DND-41 (cell line): ENCODE data around the gene NUMA1.

Source experiments
- EZH2 ChIP-seq: IDR thresholded peaks from 3 replicates; pipeline ENCODE4 v1.6.1; 2012; ENCODE audit warnings: borderline replicate concordance, low read depth, mild to moderate bottlenecking, moderate library complexity, low read length, inconsistent platforms; ENCODE audit not compliant: severe bottlenecking
- TF ChIP-seq, protein P1 (sequence below): IDR thresholded peaks from 2 replicates; pipeline ENCODE4 v1.5.1; 2012; ENCODE audit warnings: borderline replicate concordance, low read length, moderate library complexity, mild to moderate bottlenecking; ENCODE audit not compliant: poor library complexity, severe bottlenecking; ENCODE audit errors: extremely low read depth

- no peak for TF ChIP-seq EZH2
- TF ChIP-seq, protein P1, sequence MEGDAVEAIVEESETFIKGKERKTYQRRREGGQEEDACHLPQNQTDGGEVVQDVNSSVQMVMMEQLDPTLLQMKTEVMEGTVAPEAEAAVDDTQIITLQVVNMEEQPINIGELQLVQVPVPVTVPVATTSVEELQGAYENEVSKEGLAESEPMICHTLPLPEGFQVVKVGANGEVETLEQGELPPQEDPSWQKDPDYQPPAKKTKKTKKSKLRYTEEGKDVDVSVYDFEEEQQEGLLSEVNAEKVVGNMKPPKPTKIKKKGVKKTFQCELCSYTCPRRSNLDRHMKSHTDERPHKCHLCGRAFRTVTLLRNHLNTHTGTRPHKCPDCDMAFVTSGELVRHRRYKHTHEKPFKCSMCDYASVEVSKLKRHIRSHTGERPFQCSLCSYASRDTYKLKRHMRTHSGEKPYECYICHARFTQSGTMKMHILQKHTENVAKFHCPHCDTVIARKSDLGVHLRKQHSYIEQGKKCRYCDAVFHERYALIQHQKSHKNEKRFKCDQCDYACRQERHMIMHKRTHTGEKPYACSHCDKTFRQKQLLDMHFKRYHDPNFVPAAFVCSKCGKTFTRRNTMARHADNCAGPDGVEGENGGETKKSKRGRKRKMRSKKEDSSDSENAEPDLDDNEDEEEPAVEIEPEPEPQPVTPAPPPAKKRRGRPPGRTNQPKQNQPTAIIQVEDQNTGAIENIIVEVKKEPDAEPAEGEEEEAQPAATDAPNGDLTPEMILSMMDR: no peak
Observed at GRCh38 chr11:71998649-71999310, 81.6 kb downstream of the NUMA1 start, which contains the start of gene IL18BP.
